ENCODE data around the gene STX11.

- TF ChIP-seq CTCF (IDR thresholded peaks at IDR 0.05) (no peak), POLR2A (IDR thresholded peaks at IDR 0.05) (no peak)
These were observed 73.4 kb downstream of the STX11 start for GRCh38 chr6:144223686-144224085.
